Esophagus muscularis mucosa (tissue), 4 donors: Measurements from ENCODE around the gene C11orf24.

ENCODE experiments used
- EP300 ChIP-seq: sonication (generic); formaldehyde crosslinking; IDR thresholded peaks from one replicate; pipeline ENCODE4 v1.6.1; 2017; ENCODE audit warnings: antibody characterized with exemption
- POLR2A ChIP-seq: fragments of 450-650 bp; IDR thresholded peaks from one replicate; pipeline ENCODE4 v1.6.1; 2017; ENCODE audit warnings: antibody characterized with exemption, moderate library complexity, mild to moderate bottlenecking, low read depth
- POLR2AphosphoS5 ChIP-seq, 2 donors: sonication (generic); formaldehyde crosslinking; IDR thresholded peaks; one replicate each; pipeline ENCODE4 v1.6.1; 2017; ENCODE audit warnings: antibody characterized with exemption in 2 of 2
- TF ChIP-seq, protein P1 (sequence below), 3 experiments: fragments of 200-600 bp in 2 of 3; fragments of 450-650 bp in 1 of 3; sonication (generic) in 2 of 3; IDR thresholded peaks; one replicate each; pipeline ENCODE4 v1.5.1; 2017 to 2019; ENCODE audit warnings: antibody characterized with exemption in 3 of 3, mild to moderate bottlenecking in 2 of 3, moderate library complexity in 1 of 3

DNA sequence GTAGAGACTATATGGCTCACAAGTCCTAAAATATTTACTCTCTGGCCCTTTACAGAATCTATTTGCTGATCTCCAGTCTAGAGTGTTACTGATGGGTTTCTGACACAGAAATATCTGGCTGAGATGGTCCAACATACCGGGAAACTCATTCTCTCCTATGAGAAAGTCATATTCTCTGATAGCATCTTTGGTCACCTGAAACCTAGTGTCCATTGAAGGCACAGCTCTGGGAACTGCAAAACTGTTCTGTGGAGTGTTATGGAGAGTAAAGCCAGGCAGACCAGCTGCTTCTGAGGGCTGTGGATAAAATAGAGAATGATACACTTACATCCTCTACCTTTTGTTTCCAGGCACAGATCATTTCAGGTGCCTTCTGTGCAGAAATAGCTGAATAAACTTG, 2.5 kb upstream of the C11orf24 start:
- TF ChIP-seq, protein P1, sequence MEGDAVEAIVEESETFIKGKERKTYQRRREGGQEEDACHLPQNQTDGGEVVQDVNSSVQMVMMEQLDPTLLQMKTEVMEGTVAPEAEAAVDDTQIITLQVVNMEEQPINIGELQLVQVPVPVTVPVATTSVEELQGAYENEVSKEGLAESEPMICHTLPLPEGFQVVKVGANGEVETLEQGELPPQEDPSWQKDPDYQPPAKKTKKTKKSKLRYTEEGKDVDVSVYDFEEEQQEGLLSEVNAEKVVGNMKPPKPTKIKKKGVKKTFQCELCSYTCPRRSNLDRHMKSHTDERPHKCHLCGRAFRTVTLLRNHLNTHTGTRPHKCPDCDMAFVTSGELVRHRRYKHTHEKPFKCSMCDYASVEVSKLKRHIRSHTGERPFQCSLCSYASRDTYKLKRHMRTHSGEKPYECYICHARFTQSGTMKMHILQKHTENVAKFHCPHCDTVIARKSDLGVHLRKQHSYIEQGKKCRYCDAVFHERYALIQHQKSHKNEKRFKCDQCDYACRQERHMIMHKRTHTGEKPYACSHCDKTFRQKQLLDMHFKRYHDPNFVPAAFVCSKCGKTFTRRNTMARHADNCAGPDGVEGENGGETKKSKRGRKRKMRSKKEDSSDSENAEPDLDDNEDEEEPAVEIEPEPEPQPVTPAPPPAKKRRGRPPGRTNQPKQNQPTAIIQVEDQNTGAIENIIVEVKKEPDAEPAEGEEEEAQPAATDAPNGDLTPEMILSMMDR (IDR thresholded peaks at IDR 0.05): no peak
- TF ChIP-seq POLR2A (no peak), POLR2AphosphoS5 (IDR thresholded peaks at IDR 0.05) (no peak), EP300 (no peak)
